Astrocyte (in vitro differentiated cells and primary cell): ENCODE results near the gene ZG16.

Source experiments
- EZH2 ChIP-seq: IDR thresholded peaks from 2 replicates; pipeline ENCODE4 v1.6.1; 2012; ENCODE audit warnings: mild to moderate bottlenecking, low read length, inconsistent platforms; ENCODE audit not compliant: insufficient read depth
- TF ChIP-seq, protein P1 (sequence below): IDR thresholded peaks from 2 replicates; pipeline ENCODE4 v1.5.1; 2011; ENCODE audit warnings: low read depth, mild to moderate bottlenecking, inconsistent platforms, low read length, moderate library complexity; ENCODE audit not compliant: insufficient read depth

DNA sequence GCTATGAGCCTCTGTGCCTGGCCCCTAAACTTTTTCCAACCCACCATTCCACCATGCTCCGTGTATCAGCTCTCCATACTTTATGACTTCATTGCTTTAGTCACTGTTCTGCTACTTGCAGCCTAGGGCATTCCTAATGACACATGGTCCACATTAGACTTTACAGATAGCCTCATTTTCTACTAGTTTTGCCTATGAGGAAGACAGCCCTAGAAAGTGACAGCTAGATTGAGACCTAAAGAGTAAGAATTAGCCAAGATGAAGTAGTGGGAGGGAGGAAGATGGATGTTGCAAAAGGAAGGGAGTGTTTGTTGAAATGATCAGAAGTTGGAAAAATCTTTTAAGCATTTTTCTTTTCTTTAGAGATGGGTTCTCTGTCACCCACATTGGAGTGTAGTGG lies 43.3 kb upstream of the ZG16 start:
- TF ChIP-seq, protein P1, sequence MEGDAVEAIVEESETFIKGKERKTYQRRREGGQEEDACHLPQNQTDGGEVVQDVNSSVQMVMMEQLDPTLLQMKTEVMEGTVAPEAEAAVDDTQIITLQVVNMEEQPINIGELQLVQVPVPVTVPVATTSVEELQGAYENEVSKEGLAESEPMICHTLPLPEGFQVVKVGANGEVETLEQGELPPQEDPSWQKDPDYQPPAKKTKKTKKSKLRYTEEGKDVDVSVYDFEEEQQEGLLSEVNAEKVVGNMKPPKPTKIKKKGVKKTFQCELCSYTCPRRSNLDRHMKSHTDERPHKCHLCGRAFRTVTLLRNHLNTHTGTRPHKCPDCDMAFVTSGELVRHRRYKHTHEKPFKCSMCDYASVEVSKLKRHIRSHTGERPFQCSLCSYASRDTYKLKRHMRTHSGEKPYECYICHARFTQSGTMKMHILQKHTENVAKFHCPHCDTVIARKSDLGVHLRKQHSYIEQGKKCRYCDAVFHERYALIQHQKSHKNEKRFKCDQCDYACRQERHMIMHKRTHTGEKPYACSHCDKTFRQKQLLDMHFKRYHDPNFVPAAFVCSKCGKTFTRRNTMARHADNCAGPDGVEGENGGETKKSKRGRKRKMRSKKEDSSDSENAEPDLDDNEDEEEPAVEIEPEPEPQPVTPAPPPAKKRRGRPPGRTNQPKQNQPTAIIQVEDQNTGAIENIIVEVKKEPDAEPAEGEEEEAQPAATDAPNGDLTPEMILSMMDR = no peak
- no peak for TF ChIP-seq EZH2
